ENCODE measurements around the gene ZNF142. TPM values are rescaled to one million over a fixed set of nuclear protein-coding genes. Genes with fewer than 3 reads are reported as not detected.

The ZNF142 gene
- total RNA-seq, 4 donors from 2014 or later = 11.8 to 40.3 (median 15.7) TPM

DNA sequence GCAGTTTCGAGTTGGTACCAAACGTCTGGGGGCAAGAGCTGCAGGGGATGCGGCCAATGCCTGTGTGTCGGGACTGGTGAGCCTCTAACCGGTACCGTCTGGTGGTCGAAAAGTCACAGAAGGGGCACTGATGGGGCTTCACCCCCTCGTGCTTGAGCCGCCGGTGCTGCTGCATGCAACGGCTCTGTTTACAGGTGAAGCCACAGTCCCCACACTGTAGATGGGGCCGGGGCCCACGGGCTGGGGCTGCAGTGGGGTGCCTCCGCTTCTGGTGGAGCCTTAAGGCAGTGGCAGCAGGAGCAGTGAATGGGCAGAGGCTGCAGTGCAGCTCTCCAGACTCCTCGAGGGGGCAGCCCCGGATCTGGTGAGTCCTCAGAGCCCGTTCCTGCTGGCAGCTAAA, 16.6 kb downstream of the ZNF142 start:
- H3K27ac ChIP-seq = no peak overlapping the region
- no peak for TF ChIP-seq POLR2A (IDR thresholded peaks at IDR 0.05)
- TF ChIP-seq, protein P1, sequence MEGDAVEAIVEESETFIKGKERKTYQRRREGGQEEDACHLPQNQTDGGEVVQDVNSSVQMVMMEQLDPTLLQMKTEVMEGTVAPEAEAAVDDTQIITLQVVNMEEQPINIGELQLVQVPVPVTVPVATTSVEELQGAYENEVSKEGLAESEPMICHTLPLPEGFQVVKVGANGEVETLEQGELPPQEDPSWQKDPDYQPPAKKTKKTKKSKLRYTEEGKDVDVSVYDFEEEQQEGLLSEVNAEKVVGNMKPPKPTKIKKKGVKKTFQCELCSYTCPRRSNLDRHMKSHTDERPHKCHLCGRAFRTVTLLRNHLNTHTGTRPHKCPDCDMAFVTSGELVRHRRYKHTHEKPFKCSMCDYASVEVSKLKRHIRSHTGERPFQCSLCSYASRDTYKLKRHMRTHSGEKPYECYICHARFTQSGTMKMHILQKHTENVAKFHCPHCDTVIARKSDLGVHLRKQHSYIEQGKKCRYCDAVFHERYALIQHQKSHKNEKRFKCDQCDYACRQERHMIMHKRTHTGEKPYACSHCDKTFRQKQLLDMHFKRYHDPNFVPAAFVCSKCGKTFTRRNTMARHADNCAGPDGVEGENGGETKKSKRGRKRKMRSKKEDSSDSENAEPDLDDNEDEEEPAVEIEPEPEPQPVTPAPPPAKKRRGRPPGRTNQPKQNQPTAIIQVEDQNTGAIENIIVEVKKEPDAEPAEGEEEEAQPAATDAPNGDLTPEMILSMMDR (IDR thresholded peaks at IDR 0.05) = no peak
- intact Hi-C loops (cut with DNase I; ENCODE audit: low total_unique reads) = no loop called here
- DNase-seq = no peak
- H3K27me3 ChIP-seq = no peaks in the 10 kb centered on the region
- no peak overlapping the region for H3K4me3 ChIP-seq
- H3K9me3 ChIP-seq = no peaks in the 10 kb centered on the region
- no peaks in the 10 kb centered on the region for H3K4me1 ChIP-seq
- no peaks in the 10 kb centered on the region for H3K36me3 ChIP-seq

DNA sequence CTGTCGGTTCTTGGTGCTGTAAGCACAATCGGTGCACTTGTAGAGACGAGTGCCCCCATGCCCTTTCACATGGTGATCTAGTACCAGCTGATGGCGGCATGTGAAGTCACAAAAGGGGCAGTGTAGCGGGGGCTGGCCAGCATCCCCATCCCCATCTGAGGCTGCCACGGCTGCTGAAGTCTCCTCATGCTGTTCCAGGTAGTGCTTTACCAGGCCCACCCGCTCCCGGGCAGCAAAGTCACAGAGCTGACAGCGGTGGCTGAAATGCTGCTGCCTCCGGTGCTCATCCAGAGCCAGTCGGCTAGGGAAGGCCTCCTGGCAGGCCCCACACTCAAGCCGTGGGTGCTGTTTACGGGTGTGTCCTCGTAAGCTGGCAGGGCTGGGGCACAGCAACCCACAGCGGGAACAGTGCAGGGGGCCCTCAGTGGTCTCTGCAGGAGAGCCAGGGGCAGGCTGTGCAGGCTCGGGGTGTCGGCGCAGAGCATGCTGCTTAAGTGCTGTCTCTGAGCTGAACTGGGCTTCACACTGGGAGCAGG, 17.2 kb downstream of the ZNF142 start:
- H3K27ac ChIP-seq = no peak overlapping the region
- TF ChIP-seq POLR2A (IDR thresholded peaks at IDR 0.05) = no peak
- no peaks in the 10 kb centered on the region for H3K9me3 ChIP-seq
- H3K27me3 ChIP-seq = no peaks in the 10 kb centered on the region
- H3K4me1 ChIP-seq = no peaks in the 10 kb centered on the region
- H3K4me3 ChIP-seq = no peak overlapping the region
- DNase-seq = no peak
- no peaks in the 10 kb centered on the region for H3K36me3 ChIP-seq
- intact Hi-C loops (cut with DNase I; ENCODE audit: low total_unique reads) = no loop called here

DNA sequence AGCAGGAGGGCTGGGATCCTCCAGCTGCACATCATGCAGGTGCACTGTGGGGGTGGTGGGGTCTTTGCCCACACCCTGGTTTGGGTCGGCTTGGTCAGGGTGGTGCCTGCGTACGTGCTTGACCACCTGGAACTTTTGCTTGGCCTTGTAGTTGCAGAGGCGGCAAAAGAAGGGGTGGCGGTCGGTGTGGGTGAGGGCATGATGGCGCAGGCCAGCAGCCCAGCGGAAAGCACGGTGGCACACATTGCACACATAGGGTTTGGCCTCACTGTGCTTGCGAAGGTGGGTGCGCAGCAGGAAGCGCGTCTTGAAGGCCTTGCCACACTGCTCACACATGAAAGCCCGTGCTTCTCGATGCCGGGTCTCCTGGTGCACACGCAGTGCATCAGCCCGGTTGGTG, 21.1 kb downstream of the ZNF142 start:
- Histone ChIP-seq H3K27me3 (no peaks in the 10 kb centered on the region), H3K9me3 (no peaks in the 10 kb centered on the region), H3K4me3 (no peak overlapping the region), H3K4me1 (no peaks in the 10 kb centered on the region), H3K27ac (no peak overlapping the region), H3K36me3 (no peaks in the 10 kb centered on the region)
- no peak for DNase-seq
- intact Hi-C loops (cut with DNase I; ENCODE audit: low total_unique reads) = no loop called here
- TF ChIP-seq POLR2A (IDR thresholded peaks at IDR 0.05) = no peak
- TF ChIP-seq, protein P1 (IDR thresholded peaks at IDR 0.05) = no peak

DNA sequence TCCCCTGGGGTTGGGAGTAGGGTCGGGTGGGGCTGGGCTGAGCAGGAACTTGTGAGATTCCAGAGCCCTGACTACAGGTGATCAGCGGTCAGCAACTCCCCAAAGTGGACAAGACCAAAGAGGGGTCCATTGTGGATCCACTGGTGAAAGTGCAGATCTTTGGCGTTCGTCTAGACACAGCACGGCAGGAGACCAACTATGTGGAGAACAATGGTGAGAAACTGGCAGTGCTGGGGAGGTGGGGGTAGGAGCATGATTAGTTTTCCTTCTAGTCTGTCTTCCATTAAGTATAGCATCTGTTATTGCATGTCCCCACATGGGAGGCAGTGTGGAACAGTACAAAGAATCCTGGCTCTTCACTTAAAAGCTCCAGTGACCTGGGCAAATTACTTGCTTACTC, 23.7 kb downstream of the ZNF142 start:
- Histone ChIP-seq H3K4me3 (no peak overlapping the region), H3K4me1 (no peaks in the 10 kb centered on the region), H3K27me3 (no peaks in the 10 kb centered on the region), H3K36me3 (no peaks in the 10 kb centered on the region), H3K9me3 (no peaks in the 10 kb centered on the region), H3K27ac (no peak overlapping the region)
- intact Hi-C loops (cut with DNase I; ENCODE audit: low total_unique reads) = no loop called here
- DNase-seq = no peak
- TF ChIP-seq, protein P1 (IDR thresholded peaks at IDR 0.05) = no peak

DNA sequence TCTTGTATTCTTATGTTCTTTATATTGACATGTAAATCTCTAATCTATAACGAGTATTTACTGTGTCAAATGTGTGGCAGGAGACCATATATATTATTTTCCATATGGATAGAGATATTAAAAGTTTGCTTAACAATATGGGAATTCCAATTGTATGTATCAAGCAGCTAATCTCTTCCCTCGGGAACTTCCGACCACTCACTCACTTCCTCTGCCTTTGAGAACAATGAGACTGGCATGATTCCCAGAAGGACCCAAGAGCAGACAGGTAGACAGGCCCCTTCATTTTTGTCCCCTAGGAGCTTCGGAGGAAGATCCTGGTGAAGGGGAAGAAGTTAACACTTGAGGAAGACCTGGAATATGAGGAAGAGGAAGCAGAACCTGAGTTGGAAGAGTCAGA, 27.6 kb downstream of the ZNF142 start:
- Histone ChIP-seq H3K4me3 (no peak overlapping the region), H3K36me3 (no peaks in the 10 kb centered on the region), H3K27ac (no peak overlapping the region), H3K27me3 (no peaks in the 10 kb centered on the region), H3K4me1 (no peaks in the 10 kb centered on the region), H3K9me3 (no peaks in the 10 kb centered on the region)
- intact Hi-C loops (cut with DNase I; ENCODE audit: low total_unique reads) = no loop called here
- no peak for DNase-seq
- no peak for TF ChIP-seq POLR2A (IDR thresholded peaks at IDR 0.05)
- TF ChIP-seq, protein P1 (IDR thresholded peaks at IDR 0.05) = no peak

DNA sequence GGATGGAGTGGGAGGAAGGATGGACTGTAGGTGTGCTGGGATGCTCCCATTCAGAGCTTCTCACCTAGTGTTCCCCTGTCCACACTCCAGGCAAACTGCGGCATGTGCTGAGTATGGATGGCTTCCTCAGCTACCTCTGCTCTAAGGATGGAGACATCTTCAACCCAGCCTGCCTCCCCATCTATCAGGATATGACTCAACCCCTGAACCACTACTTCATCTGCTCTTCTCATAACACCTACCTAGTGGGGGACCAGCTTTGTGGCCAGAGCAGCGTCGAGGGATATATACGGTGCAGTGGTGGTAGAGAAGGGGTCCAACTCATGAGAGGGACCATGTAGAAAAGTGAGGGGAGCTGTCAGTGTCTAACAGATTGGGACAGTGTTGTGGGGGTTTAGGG, 31.5 kb downstream of the ZNF142 start:
- Histone ChIP-seq H3K9me3 (no peaks in the 10 kb centered on the region), H3K4me1 (no peaks in the 10 kb centered on the region), H3K27ac (no peak overlapping the region), H3K36me3 (no peaks in the 10 kb centered on the region), H3K4me3 (no peak overlapping the region), H3K27me3 (no peaks in the 10 kb centered on the region)
- intact Hi-C loops (cut with DNase I; ENCODE audit: low total_unique reads) = no loop called here
- TF ChIP-seq, protein P1 (IDR thresholded peaks at IDR 0.05) = no peak
- no peak for TF ChIP-seq POLR2A (IDR thresholded peaks at IDR 0.05)
- DNase-seq = no peak

Measured in uterus (tissue), 4 donors.